Testis (tissue), 2 donors: ENCODE data around the gene PEPD.

Experiments used
- CTCF ChIP-seq, 3 experiments: fragments of 450-650 bp in 2 of 3; fragments of 200-600 bp in 1 of 3; sonication (generic) in 1 of 3; IDR thresholded peaks; one replicate each; pipeline ENCODE4 v1.5.1; 2016 to 2019; ENCODE audit warnings: antibody characterized with exemption in 3 of 3, mild to moderate bottlenecking in 2 of 3, moderate library complexity in 1 of 3
- POLR2A ChIP-seq: fragments of 450-650 bp; IDR thresholded peaks from one replicate; pipeline ENCODE4 v1.6.1; 2017; ENCODE audit warnings: antibody characterized with exemption, mild to moderate bottlenecking, moderate library complexity

GRCh38 chr19:33446330-33447293 is 75.0 kb downstream of the PEPD start:
- no peak for TF ChIP-seq CTCF (IDR thresholded peaks at IDR 0.05)
- TF ChIP-seq POLR2A, result no peak
